Measurements from ENCODE around the gene MTUS2. TPM values are rescaled to one million over a fixed set of nuclear protein-coding genes. Genes with fewer than 3 reads are reported as not detected.

Gene MTUS2
- total and polyA plus RNA-seq, 2 experiments from 2014 or later: 3.0 to 4.3 TPM

DNA sequence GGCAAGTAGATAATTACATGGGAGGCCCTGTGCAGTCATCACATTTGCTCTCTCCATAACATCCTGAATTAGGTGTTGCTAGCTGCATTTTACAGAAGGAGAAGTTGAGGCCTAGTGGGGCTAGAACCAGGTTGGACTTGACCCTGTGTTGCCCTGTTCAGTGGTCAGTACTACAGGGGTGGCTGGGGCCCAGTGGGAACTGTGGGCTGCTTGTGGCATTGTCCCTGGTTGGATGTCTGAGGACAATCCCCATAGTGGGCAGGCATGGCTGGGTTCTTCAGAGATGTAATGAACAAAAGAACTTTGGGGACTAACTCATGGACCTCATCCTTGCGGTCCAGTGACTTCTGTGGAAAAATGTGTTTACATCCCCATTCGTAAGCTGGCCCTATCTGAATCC is 38.9 kb downstream of the MTUS2 start:
- H3K79me2 ChIP-seq: no peaks in the 10 kb centered on the region
- TF ChIP-seq, protein P1, sequence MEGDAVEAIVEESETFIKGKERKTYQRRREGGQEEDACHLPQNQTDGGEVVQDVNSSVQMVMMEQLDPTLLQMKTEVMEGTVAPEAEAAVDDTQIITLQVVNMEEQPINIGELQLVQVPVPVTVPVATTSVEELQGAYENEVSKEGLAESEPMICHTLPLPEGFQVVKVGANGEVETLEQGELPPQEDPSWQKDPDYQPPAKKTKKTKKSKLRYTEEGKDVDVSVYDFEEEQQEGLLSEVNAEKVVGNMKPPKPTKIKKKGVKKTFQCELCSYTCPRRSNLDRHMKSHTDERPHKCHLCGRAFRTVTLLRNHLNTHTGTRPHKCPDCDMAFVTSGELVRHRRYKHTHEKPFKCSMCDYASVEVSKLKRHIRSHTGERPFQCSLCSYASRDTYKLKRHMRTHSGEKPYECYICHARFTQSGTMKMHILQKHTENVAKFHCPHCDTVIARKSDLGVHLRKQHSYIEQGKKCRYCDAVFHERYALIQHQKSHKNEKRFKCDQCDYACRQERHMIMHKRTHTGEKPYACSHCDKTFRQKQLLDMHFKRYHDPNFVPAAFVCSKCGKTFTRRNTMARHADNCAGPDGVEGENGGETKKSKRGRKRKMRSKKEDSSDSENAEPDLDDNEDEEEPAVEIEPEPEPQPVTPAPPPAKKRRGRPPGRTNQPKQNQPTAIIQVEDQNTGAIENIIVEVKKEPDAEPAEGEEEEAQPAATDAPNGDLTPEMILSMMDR (IDR thresholded peaks at IDR 0.05; ENCODE audit: poor library complexity): no peak
- TF ChIP-seq EZH2 (IDR thresholded peaks at IDR 0.05; ENCODE audit: borderline replicate concordance): no peak
- no peak for TF ChIP-seq EZH2phosphoT487 (IDR thresholded peaks at IDR 0.05; ENCODE audit: low read depth, severe bottlenecking, unreplicated experiment)
- no peak overlapping the region for H2AFZ ChIP-seq
- no peak overlapping the region for H3K4me3 ChIP-seq
- 97% methylated on average over 2 of the region's 2 CpGs for WGBS (ENCODE audit: low lambda C conversion rate, missing lambda C conversion rate)
- H3K9me2 ChIP-seq (replicated peaks; ENCODE audit: insufficient read depth): no peaks in the 10 kb centered on the region
- no peaks in the 10 kb centered on the region for H4K20me1 ChIP-seq (ENCODE audit: insufficient read depth, poor library complexity, severe bottlenecking)
- no peaks in the 10 kb centered on the region for H3K4me1 ChIP-seq (ENCODE audit: insufficient read depth)
- H3K4me2 ChIP-seq: no peak overlapping the region
- no peak overlapping the region for H3K27ac ChIP-seq
- H3K27me3 ChIP-seq: peaks cover 3% of the 10 kb centered on the region
- no peaks in the 10 kb centered on the region for H3K9me3 ChIP-seq (ENCODE audit: low read depth)
- no peaks in the 10 kb centered on the region for H3K36me3 ChIP-seq (replicated peaks; ENCODE audit: insufficient read depth, low read depth)
- no peak for DNase-seq (ENCODE audit: low spot score)

DNA sequence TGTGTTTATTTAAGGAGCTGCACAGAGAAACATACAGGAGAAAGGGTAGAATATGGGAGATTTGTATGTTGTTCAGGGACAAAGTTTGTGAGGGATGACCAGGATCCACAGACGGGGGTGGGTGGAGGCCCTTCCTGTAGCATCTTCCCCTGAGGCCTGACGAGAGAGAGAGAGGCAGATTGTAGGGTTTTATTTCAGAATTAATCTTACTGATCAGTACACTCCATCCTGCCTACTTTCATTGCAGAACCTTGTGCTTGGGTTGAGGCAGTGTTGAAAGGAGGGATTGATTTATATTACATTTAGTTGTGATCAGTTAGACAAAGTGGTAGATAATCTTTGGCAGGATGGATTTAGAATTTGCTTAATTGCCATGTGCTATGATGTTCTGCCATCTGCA is 39.6 kb downstream of the MTUS2 start:
- no peak for TF ChIP-seq EZH2phosphoT487 (IDR thresholded peaks at IDR 0.05; ENCODE audit: low read depth, severe bottlenecking, unreplicated experiment)
- TF ChIP-seq, protein P1 (IDR thresholded peaks at IDR 0.05; ENCODE audit: poor library complexity): no peak
- no peak for TF ChIP-seq EZH2 (IDR thresholded peaks at IDR 0.05; ENCODE audit: borderline replicate concordance)
- H3K27ac ChIP-seq: no peak overlapping the region
- no peak overlapping the region for H3K4me2 ChIP-seq
- no peaks in the 10 kb centered on the region for H3K79me2 ChIP-seq
- H3K9me3 ChIP-seq (ENCODE audit: low read depth): no peaks in the 10 kb centered on the region
- no peak overlapping the region for H3K4me3 ChIP-seq
- H3K27me3 ChIP-seq: peaks cover 3% of the 10 kb centered on the region
- no peaks in the 10 kb centered on the region for H3K4me1 ChIP-seq (ENCODE audit: insufficient read depth)
- DNase-seq (ENCODE audit: low spot score): no peak
- no peaks in the 10 kb centered on the region for H3K9me2 ChIP-seq (replicated peaks; ENCODE audit: insufficient read depth)
- WGBS (ENCODE audit: low lambda C conversion rate, missing lambda C conversion rate): 87% methylated on average over 2 of the region's 2 CpGs
- H4K20me1 ChIP-seq (ENCODE audit: insufficient read depth, poor library complexity, severe bottlenecking): no peaks in the 10 kb centered on the region
- no peak overlapping the region for H2AFZ ChIP-seq
- no peaks in the 10 kb centered on the region for H3K36me3 ChIP-seq (replicated peaks; ENCODE audit: insufficient read depth, low read depth)

DNA sequence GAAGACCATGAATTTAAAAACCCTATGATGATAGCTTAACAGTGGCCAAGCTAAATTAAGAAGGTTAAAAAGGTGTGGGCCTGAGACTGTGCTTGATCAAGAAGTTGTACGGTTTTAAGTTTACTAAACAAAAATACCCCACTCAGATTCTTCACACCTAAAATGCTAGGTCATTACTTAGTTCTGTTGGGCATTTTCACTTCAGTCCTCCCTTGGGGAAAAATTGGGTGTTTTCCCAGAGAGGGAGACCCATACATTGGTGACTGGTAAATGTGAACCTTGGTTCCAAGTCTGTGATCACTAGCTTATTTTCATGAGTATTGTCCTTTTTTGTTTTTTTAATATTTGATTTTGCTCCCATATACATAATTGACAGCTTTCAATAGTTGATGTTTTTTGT is 44.4 kb downstream of the MTUS2 start:
- no peaks in the 10 kb centered on the region for H3K4me1 ChIP-seq (ENCODE audit: insufficient read depth)
- H3K27me3 ChIP-seq: no peaks in the 10 kb centered on the region
- no peaks in the 10 kb centered on the region for H3K9me3 ChIP-seq (ENCODE audit: low read depth)
- TF ChIP-seq, protein P1 (IDR thresholded peaks at IDR 0.05; ENCODE audit: poor library complexity): no peak
- TF ChIP-seq EZH2 (IDR thresholded peaks at IDR 0.05; ENCODE audit: borderline replicate concordance): no peak
- no peak for TF ChIP-seq EZH2phosphoT487 (IDR thresholded peaks at IDR 0.05; ENCODE audit: low read depth, severe bottlenecking, unreplicated experiment)
- no peak overlapping the region for H3K27ac ChIP-seq
- H2AFZ ChIP-seq: no peak overlapping the region
- no peaks in the 10 kb centered on the region for H3K36me3 ChIP-seq (replicated peaks; ENCODE audit: insufficient read depth, low read depth)
- 0% methylated on average over 1 of the region's 1 CpG for WGBS (ENCODE audit: low lambda C conversion rate, missing lambda C conversion rate)
- no peaks in the 10 kb centered on the region for H3K79me2 ChIP-seq
- no peak overlapping the region for H3K4me2 ChIP-seq
- no peak overlapping the region for H3K4me3 ChIP-seq
- no peaks in the 10 kb centered on the region for H4K20me1 ChIP-seq (ENCODE audit: insufficient read depth, poor library complexity, severe bottlenecking)
- H3K9me2 ChIP-seq (replicated peaks; ENCODE audit: insufficient read depth): no peaks in the 10 kb centered on the region
- DNase-seq (ENCODE audit: low spot score): no peak

All from hepatocyte (in vitro differentiated cells).